ENCODE measurements around the gene ENO3.
"Not testable (repeated sequence)": the region's sequence is repeated elsewhere in the genome, so short reads cannot be mapped to it uniquely, and the experiment has no call there.

The ENO3 gene

GRCh38 chr17:4950746-4951204 lies at the start of gene ENO3:
Gene ENO3 (plus strand): TSS chr17:4951119. CDS start chr17:4951830, 711 bp downstream.
- DNase-seq = no peak

GRCh38 chr17:4901648-4902344 lies 49.1 kb upstream of the ENO3 start:
- DNase-seq = peak; percentile 50 to 70

- no peak for DNase-seq
Observed at GRCh38 chr17:4902540-4902939, 48.4 kb upstream of the ENO3 start.

- DNase-seq = peak; percentile 82 to 86
Observed at GRCh38 chr17:4903051-4903818, 47.7 kb upstream of the ENO3 start, which contains the start of gene CHRNE. Gene CHRNE (minus strand): TSS chr17:4903098. CDS start chr17:4903063, 35 bp downstream.

- DNase-seq = not testable (repeated sequence)
Observed at GRCh38 chr17:4906642-4907041, 44.3 kb upstream of the ENO3 start.

GRCh38 chr17:4908301-4908700 lies 42.6 kb upstream of the ENO3 start:
- DNase-seq = no peak

- peak; percentile 83 to 85 for DNase-seq
Observed at GRCh38 chr17:4908711-4909496, 42.0 kb upstream of the ENO3 start.

GRCh38 chr17:4913994-4914393 lies 36.9 kb upstream of the ENO3 start:
- no peak for DNase-seq

GRCh38 chr17:4914551-4914950 lies 36.4 kb upstream of the ENO3 start:
- not testable (repeated sequence) for DNase-seq

GRCh38 chr17:4919511-4920047 lies 31.3 kb upstream of the ENO3 start:
- DNase-seq = no peak

- peak in 1 of 2 donors; percentile 37 for DNase-seq
Observed at GRCh38 chr17:4920351-4921048, 30.4 kb upstream of the ENO3 start.

GRCh38 chr17:4921320-4921719 lies 29.6 kb upstream of the ENO3 start:
- no peak for DNase-seq

GRCh38 chr17:4926577-4927335 lies 24.2 kb upstream of the ENO3 start:
- not testable (repeated sequence) for DNase-seq

- DNase-seq = no peak
Observed at GRCh38 chr17:4928881-4929280, 22.0 kb upstream of the ENO3 start.

- DNase-seq = no peak
Observed at GRCh38 chr17:4931963-4932362, 19.0 kb upstream of the ENO3 start, which contains the start of gene GP1BA. Gene GP1BA (plus strand): TSS chr17:4932277. CDS start chr17:4932605, 328 bp downstream.

GRCh38 chr17:4932756-4933155 lies 18.2 kb upstream of the ENO3 start:
- DNase-seq = no peak

- DNase-seq = no peak
Observed at GRCh38 chr17:4933646-4934045, 17.3 kb upstream of the ENO3 start.

- DNase-seq = peak; percentile 7 to 28
Observed at GRCh38 chr17:4934173-4934979, 16.5 kb upstream of the ENO3 start.

- DNase-seq = no peak
Observed at GRCh38 chr17:4935650-4936049, 15.3 kb upstream of the ENO3 start.

- DNase-seq = no peak
Observed at GRCh38 chr17:4936436-4936835, 14.5 kb upstream of the ENO3 start.
